ENCODE measurements around the gene POMGNT2. TPM values are rescaled to one million over a fixed set of nuclear protein-coding genes. Genes with fewer than 3 reads are reported as not detected.

Gene POMGNT2
- total and polyA plus RNA-seq, 2 donors (not counting 1 experiment from before 2014, with no cell fraction given), result 7.9 to 12.7 TPM

- H3K27ac ChIP-seq (ENCODE audit: insufficient read depth, low read length), result no peak overlapping the region
- H4K20me1 ChIP-seq (ENCODE audit: control insufficient read depth, extremely low read depth, insufficient read depth, low read length), result peaks cover 1% of the 10 kb centered on the region
- H3K4me2 ChIP-seq (ENCODE audit: extremely low read depth, insufficient read depth, low read length), result no peak overlapping the region
- H3K9me3 ChIP-seq (ENCODE audit: control insufficient read depth, insufficient read depth, low read depth, low read length), result no peaks in the 10 kb centered on the region
- H3K79me2 ChIP-seq (ENCODE audit: control insufficient read depth, insufficient read depth, low read length), result no peaks in the 10 kb centered on the region
- H3K27me3 ChIP-seq (ENCODE audit: control insufficient read depth, insufficient read depth, low read length), result no peaks in the 10 kb centered on the region
- H3K9ac ChIP-seq (ENCODE audit: insufficient read depth, low read length), result no peak overlapping the region
- H2AFZ ChIP-seq (ENCODE audit: low read length), result no peak overlapping the region
- H3K36me3 ChIP-seq (ENCODE audit: control insufficient read depth, insufficient read depth, low read length), result no peaks in the 10 kb centered on the region
- H3K4me1 ChIP-seq (ENCODE audit: control insufficient read depth, extremely low read depth, insufficient read depth, low read length), result no peaks in the 10 kb centered on the region
- no peak for DNase-seq (ENCODE audit: low read depth in 2 of 2)
- TF ChIP-seq EZH2 (IDR thresholded peaks at IDR 0.05; ENCODE audit: low read length, missing control alignments) (no peak), CTCF (conservative IDR thresholded peaks at IDR 0.05 in 1 of 2, IDR thresholded peaks at IDR 0.05 in 1 of 2; ENCODE audit: low read depth in 1 of 2, low read length in 2 of 2) (no peak)
- no peak overlapping the region for H3K4me3 ChIP-seq (replicated peaks in 1 of 4; ENCODE audit: control extremely low read depth in 1 of 4, insufficient read depth in 1 of 4, low read depth in 3 of 4, low read length in 4 of 4)
Observed at GRCh38 chr3:43094851-43095250, 11.0 kb downstream of the POMGNT2 start.

- TF ChIP-seq EZH2 (IDR thresholded peaks at IDR 0.05; ENCODE audit: low read length, missing control alignments) (no peak), CTCF (conservative IDR thresholded peaks at IDR 0.05 in 1 of 2, IDR thresholded peaks at IDR 0.05 in 1 of 2; ENCODE audit: low read depth in 1 of 2, low read length in 2 of 2) (no peak)
- H3K79me2 ChIP-seq (ENCODE audit: control insufficient read depth, insufficient read depth, low read length), result no peaks in the 10 kb centered on the region
- no peak overlapping the region for H3K9ac ChIP-seq (ENCODE audit: insufficient read depth, low read length)
- H3K36me3 ChIP-seq (ENCODE audit: control insufficient read depth, insufficient read depth, low read length), result no peaks in the 10 kb centered on the region
- H3K9me3 ChIP-seq (ENCODE audit: control insufficient read depth, insufficient read depth, low read depth, low read length), result no peaks in the 10 kb centered on the region
- H2AFZ ChIP-seq (ENCODE audit: low read length), result no peak overlapping the region
- H3K4me3 ChIP-seq (replicated peaks in 1 of 4; ENCODE audit: control extremely low read depth in 1 of 4, insufficient read depth in 1 of 4, low read depth in 3 of 4, low read length in 4 of 4), result no peak overlapping the region
- H3K4me2 ChIP-seq (ENCODE audit: extremely low read depth, insufficient read depth, low read length), result no peak overlapping the region
- H3K27me3 ChIP-seq (ENCODE audit: control insufficient read depth, insufficient read depth, low read length), result no peaks in the 10 kb centered on the region
- DNase-seq (ENCODE audit: low read depth in 2 of 2), result no peak
- no peaks in the 10 kb centered on the region for H3K4me1 ChIP-seq (ENCODE audit: control insufficient read depth, extremely low read depth, insufficient read depth, low read length)
- H4K20me1 ChIP-seq (ENCODE audit: control insufficient read depth, extremely low read depth, insufficient read depth, low read length), result peaks cover 1% of the 10 kb centered on the region
- H3K27ac ChIP-seq (ENCODE audit: insufficient read depth, low read length), result no peak overlapping the region
Observed at GRCh38 chr3:43094381-43094780, 11.5 kb downstream of the POMGNT2 start.

- no peaks in the 10 kb centered on the region for H3K79me2 ChIP-seq (ENCODE audit: control insufficient read depth, insufficient read depth, low read length)
- no peaks in the 10 kb centered on the region for H3K36me3 ChIP-seq (ENCODE audit: control insufficient read depth, insufficient read depth, low read length)
- H3K4me3 ChIP-seq (replicated peaks in 1 of 4; ENCODE audit: control extremely low read depth in 1 of 4, insufficient read depth in 1 of 4, low read depth in 3 of 4, low read length in 4 of 4), result no peak overlapping the region
- no peak overlapping the region for H3K4me2 ChIP-seq (ENCODE audit: extremely low read depth, insufficient read depth, low read length)
- peaks cover 1% of the 10 kb centered on the region for H4K20me1 ChIP-seq (ENCODE audit: control insufficient read depth, extremely low read depth, insufficient read depth, low read length)
- DNase-seq (ENCODE audit: low read depth in 2 of 2), result no peak
- H3K4me1 ChIP-seq (ENCODE audit: control insufficient read depth, extremely low read depth, insufficient read depth, low read length), result no peaks in the 10 kb centered on the region
- H3K9ac ChIP-seq (ENCODE audit: insufficient read depth, low read length), result no peak overlapping the region
- no peaks in the 10 kb centered on the region for H3K9me3 ChIP-seq (ENCODE audit: control insufficient read depth, insufficient read depth, low read depth, low read length)
- no peak overlapping the region for H3K27ac ChIP-seq (ENCODE audit: insufficient read depth, low read length)
- H3K27me3 ChIP-seq (ENCODE audit: control insufficient read depth, insufficient read depth, low read length), result no peaks in the 10 kb centered on the region
- no peak overlapping the region for H2AFZ ChIP-seq (ENCODE audit: low read length)
- no peak for TF ChIP-seq EZH2 (IDR thresholded peaks at IDR 0.05; ENCODE audit: low read length, missing control alignments)
- no peak for TF ChIP-seq CTCF (conservative IDR thresholded peaks at IDR 0.05 in 1 of 2, IDR thresholded peaks at IDR 0.05 in 1 of 2; ENCODE audit: low read depth in 1 of 2, low read length in 2 of 2)
Observed at GRCh38 chr3:43093974-43094373, 11.9 kb downstream of the POMGNT2 start.

Measured in fibroblast of lung (primary cell).